Lower lobe of right lung (tissue), 2 donors: ENCODE measurements around the gene CUL3. TPM values are rescaled to one million over a fixed set of nuclear protein-coding genes. Genes with fewer than 3 reads are reported as not detected.

Experiments used
- ATAC-seq, 2 donors: fragments of 200-7000 bp; cut with Tn5 transposase; one replicate each; pipeline ENCODE4 v1.9.1; 2020 to 2022; ENCODE audit warnings: mild to moderate bottlenecking in 2 of 2, moderate library complexity in 2 of 2
- DNase-seq: peaks from one replicate; pipeline ENCODE4 v3.0.0-alpha.2; 2020
- H3K27ac ChIP-seq: fragments of 200-600 bp; one replicate; pipeline ENCODE4 v1.8.0; 2022
- H3K27me3 ChIP-seq: fragments of 200-600 bp; one replicate; pipeline ENCODE4 v1.8.0; 2022; ENCODE audit warnings: low read depth
- H3K36me3 ChIP-seq: fragments of 200-600 bp; one replicate; pipeline ENCODE4 v1.8.0; 2022; ENCODE audit warnings: mild to moderate bottlenecking
- H3K4me1 ChIP-seq: fragments of 200-600 bp; one replicate; pipeline ENCODE4 v1.8.0; 2022
- H3K4me3 ChIP-seq: fragments of 200-600 bp; one replicate; pipeline ENCODE4 v1.8.0; 2022; ENCODE audit warnings: mild to moderate bottlenecking
- H3K9me3 ChIP-seq: fragments of 200-600 bp; one replicate; pipeline ENCODE4 v1.8.0; 2022
- CTCF ChIP-seq: fragments of 200-600 bp; IDR thresholded peaks from one replicate; pipeline ENCODE4 v1.8.0; 2022; ENCODE audit warnings: antibody characterized with exemption, mild to moderate bottlenecking
- intact Hi-C: fragments of 100-400 bp; cut with DNase I; formaldehyde crosslinking; loops from one replicate; pipeline ENCODE4 v1.11.0; 2022
- total RNA-seq: library from RNA; stranded (reverse); fragmentation: NEBNext Ultra II Directional; extraction: Animal tissue kit (Norgen Biotek cat#: 25700); gene quantifications from one replicate; pipeline ENCODE4 v1.2.1, GENCODE V29; 2021
- donor health status: DM: no; HTN: yes; CAD: no; lungs with severe emphysema.

Gene CUL3
- total RNA-seq, 1 donor from 2014 or later = 79.2 TPM

GRCh38 chr2:224538561-224539138 lies 46.5 kb downstream of the CUL3 start:
- Histone ChIP-seq H3K27me3 (no peaks in the 10 kb centered on the region), H3K4me1 (peaks cover 4% of the 10 kb centered on the region), H3K36me3 (peaks cover 16% of the 10 kb centered on the region), H3K4me3 (no peak overlapping the region), H3K27ac (no peak overlapping the region), H3K9me3 (no peaks in the 10 kb centered on the region)
- no peak for DNase-seq
- no peak for ATAC-seq
- TF ChIP-seq CTCF = no peak
- intact Hi-C loops = no loop called here

GRCh38 chr2:224532931-224533330 lies 52.2 kb downstream of the CUL3 start:
- ATAC-seq (no peak), DNase-seq (no peak)
- H3K36me3 ChIP-seq = peaks cover 23% of the 10 kb centered on the region
- H3K27me3 ChIP-seq = no peaks in the 10 kb centered on the region
- H3K4me3 ChIP-seq = no peak overlapping the region
- H3K4me1 ChIP-seq = peaks cover 4% of the 10 kb centered on the region
- H3K27ac ChIP-seq = no peak overlapping the region
- intact Hi-C loops = no loop called here
- H3K9me3 ChIP-seq = no peaks in the 10 kb centered on the region
- TF ChIP-seq CTCF = no peak

- peaks cover 8% of the 10 kb centered on the region for H3K4me1 ChIP-seq
- no peaks in the 10 kb centered on the region for H3K27me3 ChIP-seq
- ATAC-seq (no peak), DNase-seq (no peak)
- TF ChIP-seq CTCF = no peak
- no peaks in the 10 kb centered on the region for H3K9me3 ChIP-seq
- peaks cover 23% of the 10 kb centered on the region for H3K36me3 ChIP-seq
- intact Hi-C loops = no loop called here
- H3K4me3 ChIP-seq = no peak overlapping the region
- no peak overlapping the region for H3K27ac ChIP-seq
Measured at GRCh38 chr2:224532441-224532840, 52.7 kb downstream of the CUL3 start.

GRCh38 chr2:224528171-224528570 lies 57.0 kb downstream of the CUL3 start:
- peaks cover 44% of the 10 kb centered on the region for H3K4me1 ChIP-seq
- H3K27ac ChIP-seq = no peak overlapping the region
- intact Hi-C loops = no loop called here
- no peak overlapping the region for H3K4me3 ChIP-seq
- H3K27me3 ChIP-seq = no peaks in the 10 kb centered on the region
- DNase-seq (no peak), ATAC-seq (no peak)
- no peak for TF ChIP-seq CTCF
- no peaks in the 10 kb centered on the region for H3K9me3 ChIP-seq
- peaks cover 3% of the 10 kb centered on the region for H3K36me3 ChIP-seq

GRCh38 chr2:224525774-224526173 lies 59.4 kb downstream of the CUL3 start:
- Histone ChIP-seq H3K27me3 (no peaks in the 10 kb centered on the region), H3K9me3 (no peaks in the 10 kb centered on the region), H3K4me1 (peaks cover 56% of the 10 kb centered on the region), H3K27ac (no peak overlapping the region), H3K4me3 (no peak overlapping the region), H3K36me3 (no peaks in the 10 kb centered on the region)
- ATAC-seq = peak in 1 of 2 donors; percentile 17
- intact Hi-C loops = no loop called here
- no peak for TF ChIP-seq CTCF
- DNase-seq = no peak

- H3K4me3 ChIP-seq = no peak overlapping the region
- intact Hi-C loops = no loop called here
- no peaks in the 10 kb centered on the region for H3K27me3 ChIP-seq
- H3K4me1 ChIP-seq = peaks cover 67% of the 10 kb centered on the region
- H3K36me3 ChIP-seq = no peaks in the 10 kb centered on the region
- DNase-seq = no peak
- H3K9me3 ChIP-seq = no peaks in the 10 kb centered on the region
- no peak for TF ChIP-seq CTCF
- no peak for ATAC-seq
- H3K27ac ChIP-seq = no peak overlapping the region
Measured at GRCh38 chr2:224524657-224525056, 60.5 kb downstream of the CUL3 start.
